Measurements from ENCODE around the gene GNAT2.

GRCh38 chr1:109634292-109634691 lies 14.9 kb upstream of the GNAT2 start:
- TF ChIP-seq MYC (IDR thresholded peaks at IDR 0.05; ENCODE audit: insufficient read depth, insufficient read length, insufficient replicate concordance, low read length, severe bottlenecking) = no peak
- TF ChIP-seq ZNF274 (IDR thresholded peaks at IDR 0.05; ENCODE audit: insufficient read depth, insufficient read length) = no peak
- no peak for TF ChIP-seq CTCF (IDR thresholded peaks at IDR 0.05 in 2 of 3, conservative IDR thresholded peaks at IDR 0.05 in 1 of 3; ENCODE audit: control insufficient read depth in 2 of 3, extremely low read depth in 1 of 3, insufficient read depth in 1 of 3, low read depth in 3 of 3, low read length in 3 of 3)

All from GM12878 (cell line).